ENCODE data around the gene SPATA33.
"Not testable (repeated sequence)": the region's sequence is repeated elsewhere in the genome, so short reads cannot be mapped to it uniquely, and the experiment has no call there.

SPATA33 gene

GRCh38 chr16:89667000-89667399, 9.4 kb downstream of the SPATA33 start:
- not testable (repeated sequence) for DNase-seq

- DNase-seq: no peak
These were observed 10.0 kb downstream of the SPATA33 start for GRCh38 chr16:89667633-89668032.

- no peak for DNase-seq
These were observed 11.1 kb downstream of the SPATA33 start for GRCh38 chr16:89668790-89669158.

GRCh38 chr16:89669755-89670154, 12.1 kb downstream of the SPATA33 start:
- no peak for DNase-seq

- DNase-seq: no peak
These were observed 13.1 kb downstream of the SPATA33 start for GRCh38 chr16:89670496-89671431.

- DNase-seq: not testable (repeated sequence)
These were observed 13.9 kb downstream of the SPATA33 start for GRCh38 chr16:89671565-89671964.

GRCh38 chr16:89672177-89672941, 14.7 kb downstream of the SPATA33 start:
- no peak for DNase-seq

GRCh38 chr16:89678258-89678657, 20.6 kb downstream of the SPATA33 start:
- no peak for DNase-seq

GRCh38 chr16:89685916-89686315, 28.3 kb downstream of the SPATA33 start:
- no peak for DNase-seq

GRCh38 chr16:89686520-89687091, 29.0 kb downstream of the SPATA33 start, which contains the start of gene CDK10:
TSS of gene CDK10 (plus strand) at chr16:89686689. CDS start at chr16:89686711, 22 bp downstream.
- peak; percentile 37 to 95 (median 85) for DNase-seq

- DNase-seq: no peak
These were observed 29.7 kb downstream of the SPATA33 start for GRCh38 chr16:89687092-89687940.

GRCh38 chr16:89688395-89688794, 30.8 kb downstream of the SPATA33 start:
- no peak for DNase-seq

GRCh38 chr16:89689142-89689541, 31.5 kb downstream of the SPATA33 start:
- DNase-seq: no peak

GRCh38 chr16:89689621-89690020, 32.0 kb downstream of the SPATA33 start:
- not testable (repeated sequence) for DNase-seq

- DNase-seq: no peak
These were observed 32.8 kb downstream of the SPATA33 start for GRCh38 chr16:89690392-89690901.

GRCh38 chr16:89691231-89691985, 33.8 kb downstream of the SPATA33 start:
- DNase-seq: no peak

GRCh38 chr16:89691986-89692569, 34.4 kb downstream of the SPATA33 start:
- DNase-seq: no peak

GRCh38 chr16:89693289-89693731, 35.7 kb downstream of the SPATA33 start:
- DNase-seq: no peak

- no peak for DNase-seq
These were observed 36.5 kb downstream of the SPATA33 start for GRCh38 chr16:89693931-89694783.

- not testable (repeated sequence) for DNase-seq
These were observed 37.1 kb downstream of the SPATA33 start for GRCh38 chr16:89694784-89695085.
